ENCODE data around the gene TMEM25. TPM values are rescaled to one million over a fixed set of nuclear protein-coding genes. Genes with fewer than 3 reads are reported as not detected.
"Not testable (repeated sequence)": the region's sequence is repeated elsewhere in the genome, so short reads cannot be mapped to it uniquely, and the experiment has no call there.

Gene TMEM25
- 3.9 and 4.6 TPM in 2 replicates for total RNA-seq (2012; rRNA removed)

DNA sequence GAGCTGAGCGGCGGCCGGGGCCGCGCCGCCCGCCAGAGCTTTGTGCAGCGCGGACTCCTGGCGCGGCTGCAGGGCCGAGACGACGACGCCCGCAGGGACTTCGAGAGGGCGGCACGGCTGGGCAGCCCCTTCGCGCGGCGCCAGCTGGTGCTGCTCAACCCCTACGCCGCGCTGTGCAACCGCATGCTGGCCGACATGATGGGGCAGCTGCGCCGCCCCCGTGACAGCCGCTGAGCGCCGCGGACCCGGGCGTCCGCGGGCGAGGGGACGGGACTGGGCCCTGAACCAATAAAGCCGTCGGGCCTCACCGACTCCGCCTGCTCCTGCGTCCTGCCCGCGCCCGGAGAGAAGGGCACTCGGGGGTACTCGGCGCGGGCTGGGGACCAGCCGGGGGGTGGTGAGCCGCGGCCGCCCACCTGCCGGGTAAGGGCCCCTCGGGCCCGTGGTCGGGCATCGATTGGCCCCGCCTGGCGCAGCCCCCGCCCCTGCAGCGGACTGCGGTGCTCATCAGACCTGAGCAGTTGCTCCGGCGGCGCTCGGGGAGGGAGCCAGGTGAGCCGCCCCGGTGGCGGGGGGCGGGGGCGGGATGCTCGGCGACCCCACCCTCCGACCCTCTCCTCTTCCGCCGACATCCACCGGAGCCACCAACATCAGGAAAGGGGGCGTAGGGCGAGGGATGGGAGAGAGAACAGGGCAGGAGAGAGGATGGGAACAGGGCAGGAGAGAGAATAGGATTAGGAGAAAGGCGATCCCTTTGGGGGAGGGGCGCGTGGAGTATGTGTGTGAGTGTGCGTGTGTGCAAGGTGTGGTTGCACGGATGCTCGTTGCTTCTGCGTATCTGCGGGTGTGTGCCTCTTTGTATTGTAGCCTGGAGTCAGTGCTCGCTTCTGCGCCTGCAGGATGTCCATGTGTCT is at the start of gene TMEM25:
TSS of gene TMEM25 (plus strand) at position 510 of the 914 bp plus-strand sequence. CDS start 610 bp downstream, outside the sequence.
- Histone ChIP-seq H3K36me3 (ENCODE audit: insufficient read depth, low read length) (no peaks in the 10 kb centered on the region), H3K4me3 (ENCODE audit: low read length) (peak within 1 kb of the TSS; percentile 81), H3K9ac (ENCODE audit: low read depth, low read length) (peak within 1 kb of the TSS; percentile 71)

DNA sequence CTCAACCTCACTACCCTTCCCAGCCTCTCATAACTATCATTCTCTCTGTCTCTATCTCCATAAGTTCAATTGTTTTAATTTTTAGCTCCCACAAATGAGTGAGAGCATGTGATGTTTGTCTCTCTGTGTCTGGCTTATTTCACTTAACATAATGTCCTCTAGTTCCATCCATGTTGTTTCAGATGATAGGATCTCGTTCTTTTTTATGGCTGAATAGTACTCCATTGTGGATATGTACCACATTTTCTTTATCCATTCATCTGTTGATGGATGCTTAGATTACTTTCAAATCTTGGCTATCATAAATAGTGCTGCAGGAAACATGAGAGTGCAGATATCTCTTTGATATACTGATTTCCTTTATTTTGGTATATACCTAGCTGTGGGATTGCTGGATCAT is 49.8 kb upstream of the TMEM25 start:
- not testable (repeated sequence) for H3K9ac ChIP-seq (ENCODE audit: low read depth, low read length); H3K4me1 ChIP-seq (ENCODE audit: control insufficient read depth, insufficient read depth, low read length); H3K4me2 ChIP-seq (ENCODE audit: low read length); H3K9me3 ChIP-seq (replicated peaks; ENCODE audit: low read length); H3K4me3 ChIP-seq (ENCODE audit: low read length); H3K27me3 ChIP-seq (ENCODE audit: control insufficient read depth, insufficient read depth, low read length)
- H3K36me3 ChIP-seq (ENCODE audit: insufficient read depth, low read length) = peaks cover 73% of the 10 kb centered on the region

More for the DNA sequence above, at the start of gene TMEM25:
- H3K4me2 ChIP-seq (ENCODE audit: low read length) = peak within 1 kb of the TSS; percentile 94
- H3K9me3 ChIP-seq (replicated peaks; ENCODE audit: low read length) = no peaks in the 10 kb centered on the region
- no peaks in the 10 kb centered on the region for H3K27me3 ChIP-seq (ENCODE audit: control insufficient read depth, insufficient read depth, low read length)
- H3K4me1 ChIP-seq (ENCODE audit: control insufficient read depth, insufficient read depth, low read length) = peaks cover 12% of the 10 kb centered on the region

GRCh38 chr11:118484405-118484804 is 46.6 kb upstream of the TMEM25 start:
- Histone ChIP-seq H3K4me1 (ENCODE audit: control insufficient read depth, insufficient read depth, low read length) (no peaks in the 10 kb centered on the region), H3K9ac (ENCODE audit: low read depth, low read length) (no peak overlapping the region), H3K36me3 (ENCODE audit: insufficient read depth, low read length) (peaks cover 53% of the 10 kb centered on the region), H3K9me3 (replicated peaks; ENCODE audit: low read length) (no peaks in the 10 kb centered on the region), H3K4me2 (ENCODE audit: low read length) (no peak overlapping the region), H3K27me3 (ENCODE audit: control insufficient read depth, insufficient read depth, low read length) (no peaks in the 10 kb centered on the region), H3K4me3 (ENCODE audit: low read length) (no peak overlapping the region)

DNA sequence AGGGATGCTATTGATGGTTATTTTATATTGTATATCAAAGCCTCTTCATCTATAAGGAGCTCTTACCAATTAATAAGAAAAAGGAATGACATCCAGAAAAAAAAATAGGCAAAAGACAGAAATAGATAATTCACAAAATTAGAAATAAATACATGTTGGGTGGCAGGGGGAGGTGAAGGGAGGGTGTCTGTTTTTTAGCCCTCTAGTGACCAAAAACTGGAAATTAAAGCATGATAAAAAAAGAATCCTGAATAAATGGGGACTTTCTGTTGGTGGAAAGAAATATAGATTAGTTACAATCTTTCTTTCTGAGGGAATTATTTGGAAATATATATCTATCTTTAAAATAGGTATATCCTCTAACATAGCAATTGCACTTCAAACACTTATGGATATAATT is 45.7 kb upstream of the TMEM25 start:
- H3K4me3 ChIP-seq (ENCODE audit: low read length) = no peak overlapping the region
- no peak overlapping the region for H3K4me2 ChIP-seq (ENCODE audit: low read length)
- no peaks in the 10 kb centered on the region for H3K9me3 ChIP-seq (replicated peaks; ENCODE audit: low read length)
- no peak overlapping the region for H3K9ac ChIP-seq (ENCODE audit: low read depth, low read length)
- H3K36me3 ChIP-seq (ENCODE audit: insufficient read depth, low read length) = peaks cover 54% of the 10 kb centered on the region
- H3K27me3 ChIP-seq (ENCODE audit: control insufficient read depth, insufficient read depth, low read length) = no peaks in the 10 kb centered on the region
- no peaks in the 10 kb centered on the region for H3K4me1 ChIP-seq (ENCODE audit: control insufficient read depth, insufficient read depth, low read length)

- H3K9me3 ChIP-seq (replicated peaks; ENCODE audit: low read length) = no peaks in the 10 kb centered on the region
- no peak overlapping the region for H3K4me3 ChIP-seq (ENCODE audit: low read length)
- no peak overlapping the region for H3K4me2 ChIP-seq (ENCODE audit: low read length)
- H3K27me3 ChIP-seq (ENCODE audit: control insufficient read depth, insufficient read depth, low read length) = no peaks in the 10 kb centered on the region
- no peak overlapping the region for H3K9ac ChIP-seq (ENCODE audit: low read depth, low read length)
- no peaks in the 10 kb centered on the region for H3K4me1 ChIP-seq (ENCODE audit: control insufficient read depth, insufficient read depth, low read length)
- peaks cover 42% of the 10 kb centered on the region for H3K36me3 ChIP-seq (ENCODE audit: insufficient read depth, low read length)
These were observed 42.4 kb upstream of the TMEM25 start for GRCh38 chr11:118488480-118489109.

- Histone ChIP-seq H3K36me3 (ENCODE audit: insufficient read depth, low read length) (peaks cover 42% of the 10 kb centered on the region), H3K4me3 (ENCODE audit: low read length) (no peak overlapping the region), H3K27me3 (ENCODE audit: control insufficient read depth, insufficient read depth, low read length) (no peaks in the 10 kb centered on the region), H3K9me3 (replicated peaks; ENCODE audit: low read length) (no peaks in the 10 kb centered on the region), H3K4me1 (ENCODE audit: control insufficient read depth, insufficient read depth, low read length) (no peaks in the 10 kb centered on the region), H3K9ac (ENCODE audit: low read depth, low read length) (no peak overlapping the region), H3K4me2 (ENCODE audit: low read length) (no peak overlapping the region)
These were observed 40.0 kb upstream of the TMEM25 start for GRCh38 chr11:118491041-118491440.

DNA sequence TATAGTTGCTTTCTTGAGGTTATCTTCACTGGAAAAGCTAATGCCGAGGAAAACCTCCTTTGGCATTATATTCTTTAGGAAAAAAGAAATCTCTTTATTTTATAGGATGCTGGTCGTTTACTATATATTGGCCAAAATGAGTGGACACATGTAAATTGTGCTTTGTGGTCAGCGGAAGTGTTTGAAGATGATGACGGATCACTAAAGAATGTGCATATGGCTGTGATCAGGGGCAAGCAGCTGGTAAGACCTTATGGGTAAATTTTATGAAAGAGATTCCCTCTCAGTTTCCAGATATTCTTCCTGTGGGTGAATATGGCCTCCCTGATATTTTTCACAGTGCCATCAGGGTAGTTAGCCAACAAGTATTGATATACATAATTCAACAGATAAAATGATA is 33.2 kb upstream of the TMEM25 start:
- Histone ChIP-seq H3K36me3 (ENCODE audit: insufficient read depth, low read length) (peaks cover 69% of the 10 kb centered on the region), H3K4me1 (ENCODE audit: control insufficient read depth, insufficient read depth, low read length) (no peaks in the 10 kb centered on the region), H3K9me3 (replicated peaks; ENCODE audit: low read length) (no peaks in the 10 kb centered on the region), H3K4me3 (ENCODE audit: low read length) (no peak overlapping the region), H3K4me2 (ENCODE audit: low read length) (no peak overlapping the region), H3K9ac (ENCODE audit: low read depth, low read length) (no peak overlapping the region), H3K27me3 (ENCODE audit: control insufficient read depth, insufficient read depth, low read length) (no peaks in the 10 kb centered on the region)

DNA sequence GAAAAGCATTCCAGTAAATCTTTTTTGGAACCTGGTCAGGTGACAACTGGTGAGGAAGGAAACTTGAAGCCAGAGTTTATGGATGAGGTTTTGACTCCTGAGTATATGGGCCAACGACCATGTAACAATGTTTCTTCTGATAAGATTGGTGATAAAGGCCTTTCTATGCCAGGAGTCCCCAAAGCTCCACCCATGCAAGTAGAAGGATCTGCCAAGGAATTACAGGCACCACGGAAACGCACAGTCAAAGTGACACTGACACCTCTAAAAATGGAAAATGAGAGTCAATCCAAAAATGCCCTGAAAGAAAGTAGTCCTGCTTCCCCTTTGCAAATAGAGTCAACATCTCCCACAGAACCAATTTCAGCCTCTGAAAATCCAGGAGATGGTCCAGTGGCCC is 27.8 kb upstream of the TMEM25 start:
- Histone ChIP-seq H3K4me2 (ENCODE audit: low read length) (no peak overlapping the region), H3K4me1 (ENCODE audit: control insufficient read depth, insufficient read depth, low read length) (no peaks in the 10 kb centered on the region), H3K4me3 (ENCODE audit: low read length) (no peak overlapping the region), H3K36me3 (ENCODE audit: insufficient read depth, low read length) (peaks cover 91% of the 10 kb centered on the region), H3K9ac (ENCODE audit: low read depth, low read length) (no peak overlapping the region), H3K27me3 (ENCODE audit: control insufficient read depth, insufficient read depth, low read length) (no peaks in the 10 kb centered on the region), H3K9me3 (replicated peaks; ENCODE audit: low read length) (no peaks in the 10 kb centered on the region)

- no peak overlapping the region for H3K9ac ChIP-seq (ENCODE audit: low read depth, low read length)
- no peaks in the 10 kb centered on the region for H3K4me1 ChIP-seq (ENCODE audit: control insufficient read depth, insufficient read depth, low read length)
- no peaks in the 10 kb centered on the region for H3K27me3 ChIP-seq (ENCODE audit: control insufficient read depth, insufficient read depth, low read length)
- no peak overlapping the region for H3K4me3 ChIP-seq (ENCODE audit: low read length)
- peaks cover 81% of the 10 kb centered on the region for H3K36me3 ChIP-seq (ENCODE audit: insufficient read depth, low read length)
- H3K4me2 ChIP-seq (ENCODE audit: low read length) = no peak overlapping the region
- no peaks in the 10 kb centered on the region for H3K9me3 ChIP-seq (replicated peaks; ENCODE audit: low read length)
These were observed 19.4 kb upstream of the TMEM25 start for GRCh38 chr11:118511601-118512000.

GRCh38 chr11:118514103-118514502 is 16.9 kb upstream of the TMEM25 start:
- H3K9me3 ChIP-seq (replicated peaks; ENCODE audit: low read length) = no peaks in the 10 kb centered on the region
- H3K9ac ChIP-seq (ENCODE audit: low read depth, low read length) = no peak overlapping the region
- H3K4me3 ChIP-seq (ENCODE audit: low read length) = no peak overlapping the region
- H3K27me3 ChIP-seq (ENCODE audit: control insufficient read depth, insufficient read depth, low read length) = no peaks in the 10 kb centered on the region
- no peaks in the 10 kb centered on the region for H3K4me1 ChIP-seq (ENCODE audit: control insufficient read depth, insufficient read depth, low read length)
- peaks cover 76% of the 10 kb centered on the region for H3K36me3 ChIP-seq (ENCODE audit: insufficient read depth, low read length)
- no peak overlapping the region for H3K4me2 ChIP-seq (ENCODE audit: low read length)

DNA sequence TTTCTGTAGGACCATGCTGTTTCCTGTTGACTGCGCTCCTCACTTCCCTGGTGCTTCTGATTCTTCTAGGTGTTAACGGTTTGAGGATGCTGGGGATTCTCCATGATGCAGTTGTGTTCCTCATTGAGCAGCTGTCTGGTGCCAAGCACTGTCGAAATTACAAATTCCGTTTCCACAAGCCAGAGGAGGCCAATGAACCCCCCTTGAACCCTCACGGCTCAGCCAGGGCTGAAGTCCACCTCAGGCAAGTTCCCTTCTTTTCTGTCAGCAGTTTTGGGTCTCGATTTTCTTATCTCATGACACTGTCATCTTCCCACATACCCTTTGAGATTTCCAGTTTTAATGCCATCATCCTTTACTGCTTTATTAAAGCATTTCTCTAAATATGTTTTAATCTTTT is 11.4 kb upstream of the TMEM25 start:
- Histone ChIP-seq H3K4me2 (ENCODE audit: low read length) (no peak overlapping the region), H3K27me3 (ENCODE audit: control insufficient read depth, insufficient read depth, low read length) (no peaks in the 10 kb centered on the region), H3K4me1 (ENCODE audit: control insufficient read depth, insufficient read depth, low read length) (no peaks in the 10 kb centered on the region), H3K9me3 (replicated peaks; ENCODE audit: low read length) (no peaks in the 10 kb centered on the region), H3K9ac (ENCODE audit: low read depth, low read length) (no peak overlapping the region), H3K36me3 (ENCODE audit: insufficient read depth, low read length) (peaks cover 77% of the 10 kb centered on the region), H3K4me3 (ENCODE audit: low read length) (no peak overlapping the region)

Measured in skeletal muscle satellite cell (primary cell).